HG03108 (cell line): Measurements from ENCODE around the gene ICE1.
"Not testable (repeated sequence)": the region's sequence is repeated elsewhere in the genome, so short reads cannot be mapped to it uniquely, and the experiment has no call there.

ENCODE experiments used
- ATAC-seq: cut with Tn5 transposase; IDR thresholded peaks from one replicate; pipeline ENCODE4 v1.9.1; 2021; ENCODE audit warnings: moderate library complexity; ENCODE audit not compliant: unreplicated experiment

The ICE1 gene

GRCh38 chr5:5421961-5422818 is at the start of gene ICE1:
ICE1 (plus strand) TSS chr5:5422677; CDS start chr5:5422916, 239 bp downstream.
- peak; percentile 89 for ATAC-seq

GRCh38 chr5:5372930-5373329 is 49.5 kb upstream of the ICE1 start:
- ATAC-seq, result no peak

GRCh38 chr5:5373351-5373989 is 49.0 kb upstream of the ICE1 start:
- no peak for ATAC-seq

GRCh38 chr5:5374009-5374715 is 48.3 kb upstream of the ICE1 start:
- no peak for ATAC-seq

GRCh38 chr5:5377780-5378179 is 44.7 kb upstream of the ICE1 start:
- ATAC-seq, result no peak

- ATAC-seq, result no peak
These were observed 43.9 kb upstream of the ICE1 start for GRCh38 chr5:5378531-5378930.

GRCh38 chr5:5380298-5380697 is 42.2 kb upstream of the ICE1 start:
- ATAC-seq, result no peak

- ATAC-seq, result no peak
These were observed 41.1 kb upstream of the ICE1 start for GRCh38 chr5:5381310-5381913.

GRCh38 chr5:5383461-5383860 is 39.0 kb upstream of the ICE1 start:
- no peak for ATAC-seq

GRCh38 chr5:5384660-5385330 is 37.7 kb upstream of the ICE1 start:
- no peak for ATAC-seq

GRCh38 chr5:5385331-5385662 is 37.2 kb upstream of the ICE1 start:
- ATAC-seq, result no peak

GRCh38 chr5:5386329-5386728 is 36.1 kb upstream of the ICE1 start:
- ATAC-seq, result no peak

- no peak for ATAC-seq
These were observed 35.3 kb upstream of the ICE1 start for GRCh38 chr5:5387192-5387591.

- ATAC-seq, result no peak
These were observed 34.7 kb upstream of the ICE1 start for GRCh38 chr5:5387777-5388176.

GRCh38 chr5:5390121-5390869 is 32.2 kb upstream of the ICE1 start:
- not testable (repeated sequence) for ATAC-seq

GRCh38 chr5:5392504-5392903 is 30.0 kb upstream of the ICE1 start:
- ATAC-seq, result not testable (repeated sequence)

- ATAC-seq, result not testable (repeated sequence)
These were observed 28.0 kb upstream of the ICE1 start for GRCh38 chr5:5394384-5394986.

- not testable (repeated sequence) for ATAC-seq
These were observed 27.4 kb upstream of the ICE1 start for GRCh38 chr5:5395093-5395492.

- no peak for ATAC-seq
These were observed 24.4 kb upstream of the ICE1 start for GRCh38 chr5:5398071-5398470.

GRCh38 chr5:5401095-5401494 is 21.4 kb upstream of the ICE1 start:
- no peak for ATAC-seq
